Hepatocyte (in vitro differentiated cells): ENCODE data around the gene NQO1. TPM values are rescaled to one million over a fixed set of nuclear protein-coding genes. Genes with fewer than 3 reads are reported as not detected.

ENCODE experiments used
- DNase-seq: peaks from one replicate; pipeline ENCODE4 v3.0.0-alpha.2; 2016; ENCODE audit warnings: low spot score
- H2AFZ ChIP-seq: fragments of 200-600 bp; sonication (generic); 2 replicates; pipeline ENCODE4 v1.6.0; 2016; ENCODE audit warnings: antibody characterized with exemption, mild to moderate bottlenecking
- H3K27ac ChIP-seq: fragments of 200-600 bp; sonication (generic); 2 replicates; pipeline ENCODE4 v1.5.1; 2016; ENCODE audit warnings: mild to moderate bottlenecking
- H3K27me3 ChIP-seq: fragments of 200-600 bp; sonication (generic); 2 replicates; pipeline ENCODE4 v1.6.1; 2016
- H3K36me3 ChIP-seq: fragments of 200-600 bp; sonication (generic); replicated peaks from 2 replicates; pipeline ENCODE4 v1.5.1; 2016; ENCODE audit warnings: low read depth; ENCODE audit not compliant: insufficient read depth
- H3K4me1 ChIP-seq: fragments of 200-600 bp; sonication (generic); 2 replicates; pipeline ENCODE4 v1.5.1; 2016; ENCODE audit warnings: mild to moderate bottlenecking, moderate library complexity; ENCODE audit not compliant: insufficient read depth
- H3K4me2 ChIP-seq: fragments of 200-600 bp; sonication (generic); 2 replicates; pipeline ENCODE4 v1.6.0; 2016
- H3K4me3 ChIP-seq: fragments of 200-600 bp; sonication (generic); 2 replicates; pipeline ENCODE4 v1.5.1; 2016; ENCODE audit warnings: mild to moderate bottlenecking
- H3K79me2 ChIP-seq: fragments of 200-600 bp; sonication (generic); 2 replicates; pipeline ENCODE4 v1.6.0; 2017; ENCODE audit warnings: mild to moderate bottlenecking
- H3K9me2 ChIP-seq: fragments of 200-600 bp; sonication (generic); replicated peaks from 2 replicates; pipeline ENCODE4 v1.6.0; 2017; ENCODE audit warnings: mild to moderate bottlenecking; ENCODE audit not compliant: insufficient read depth
- H3K9me3 ChIP-seq: fragments of 200-600 bp; sonication (generic); 2 replicates; pipeline ENCODE4 v1.5.1; 2016; ENCODE audit warnings: low read depth, mild to moderate bottlenecking
- H4K20me1 ChIP-seq: fragments of 200-600 bp; sonication (generic); 2 replicates; pipeline ENCODE4 v1.6.0; 2016; ENCODE audit warnings: mild to moderate bottlenecking; ENCODE audit not compliant: insufficient read depth, poor library complexity, severe bottlenecking
- EZH2 ChIP-seq: fragments of 200-600 bp; sonication (generic); IDR thresholded peaks from 2 replicates; pipeline ENCODE4 v1.6.1; 2016; ENCODE audit warnings: antibody characterized with exemption, mild to moderate bottlenecking, borderline replicate concordance
- EZH2phosphoT487 ChIP-seq: fragments of 200-600 bp; sonication (generic); IDR thresholded peaks from one replicate; pipeline ENCODE4 v1.6.1; 2018; ENCODE audit warnings: antibody characterized with exemption, mild to moderate bottlenecking, low read depth, moderate library complexity; ENCODE audit not compliant: unreplicated experiment, severe bottlenecking
- WGBS: methylation state at CpG from one replicate; pipeline ENCODE4 v1.1.6; 2016; ENCODE audit warnings: low lambda C conversion rate; ENCODE audit errors: missing lambda C conversion rate; 5-methylcytosine and 5-hydroxymethylcytosine counted together
- polyA plus RNA-seq: library from polyadenylated mRNA; unstranded; fragments of >200 nt; fragmentation: Nextera tagmentation; extraction: Ambion mirVana; gene quantifications from 2 replicates; pipeline ENCODE4 v1.2.1, GENCODE V29; 2016
- total RNA-seq: library from RNA; depleted of rRNA; stranded (reverse); fragments of >200 nt; gene quantifications from 2 replicates; pipeline ENCODE4 v1.2.3, GENCODE V29; 2014
- TF ChIP-seq, protein P1 (sequence below): fragments of 200-600 bp; sonication (generic); IDR thresholded peaks from 2 replicates; pipeline ENCODE4 v1.5.1; 2016; ENCODE audit warnings: antibody characterized with exemption, mild to moderate bottlenecking; ENCODE audit not compliant: poor library complexity

NQO1 gene
- total and polyA plus RNA-seq, 2 experiments from 2014 or later, result 132 to 169 TPM

DNA sequence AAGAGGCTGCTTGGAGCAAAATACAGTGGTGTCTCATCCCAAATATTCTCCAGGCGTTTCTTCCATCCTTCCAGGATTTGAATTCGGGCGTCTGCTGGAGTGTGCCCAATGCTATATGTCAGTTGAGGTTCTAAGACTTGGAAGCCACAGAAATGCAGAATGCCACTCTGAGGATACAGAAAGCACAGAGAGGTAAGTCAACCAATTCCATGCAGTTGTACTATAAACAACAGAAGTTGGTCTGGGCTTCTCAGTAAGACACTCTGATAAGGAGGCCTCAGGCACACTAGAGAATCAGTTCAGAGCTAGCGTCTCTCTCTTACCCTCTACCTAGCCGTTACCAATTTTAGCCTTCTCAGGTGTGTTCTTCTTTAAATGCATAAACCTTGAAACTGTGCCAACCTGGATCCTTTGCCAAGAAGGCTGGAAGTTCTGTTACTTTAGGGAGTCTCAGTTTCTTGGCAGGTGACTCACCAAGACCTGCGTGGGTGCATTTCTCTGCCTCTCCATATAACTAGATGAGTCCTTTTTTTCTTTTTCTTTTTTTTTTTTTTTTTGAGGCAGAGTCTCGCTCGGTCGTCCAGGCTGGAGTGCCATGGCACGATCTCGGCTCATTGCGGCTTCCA, 15.1 kb downstream of the NQO1 start:
- Histone ChIP-seq H3K4me2 (no peak overlapping the region), H3K36me3 (no peaks in the 10 kb centered on the region), H3K4me1 (no peaks in the 10 kb centered on the region), H3K9me3 (no peaks in the 10 kb centered on the region), H3K27ac (no peak overlapping the region), H3K9me2 (no peaks in the 10 kb centered on the region), H3K4me3 (no peak overlapping the region), H3K27me3 (no peaks in the 10 kb centered on the region), H4K20me1 (no peaks in the 10 kb centered on the region), H2AFZ (no peak overlapping the region), H3K79me2 (no peaks in the 10 kb centered on the region)
- 95% methylated on average over 12 of the region's 12 CpGs for WGBS
- DNase-seq, result no peak
- TF ChIP-seq EZH2phosphoT487, result no peak
- TF ChIP-seq, protein P1, sequence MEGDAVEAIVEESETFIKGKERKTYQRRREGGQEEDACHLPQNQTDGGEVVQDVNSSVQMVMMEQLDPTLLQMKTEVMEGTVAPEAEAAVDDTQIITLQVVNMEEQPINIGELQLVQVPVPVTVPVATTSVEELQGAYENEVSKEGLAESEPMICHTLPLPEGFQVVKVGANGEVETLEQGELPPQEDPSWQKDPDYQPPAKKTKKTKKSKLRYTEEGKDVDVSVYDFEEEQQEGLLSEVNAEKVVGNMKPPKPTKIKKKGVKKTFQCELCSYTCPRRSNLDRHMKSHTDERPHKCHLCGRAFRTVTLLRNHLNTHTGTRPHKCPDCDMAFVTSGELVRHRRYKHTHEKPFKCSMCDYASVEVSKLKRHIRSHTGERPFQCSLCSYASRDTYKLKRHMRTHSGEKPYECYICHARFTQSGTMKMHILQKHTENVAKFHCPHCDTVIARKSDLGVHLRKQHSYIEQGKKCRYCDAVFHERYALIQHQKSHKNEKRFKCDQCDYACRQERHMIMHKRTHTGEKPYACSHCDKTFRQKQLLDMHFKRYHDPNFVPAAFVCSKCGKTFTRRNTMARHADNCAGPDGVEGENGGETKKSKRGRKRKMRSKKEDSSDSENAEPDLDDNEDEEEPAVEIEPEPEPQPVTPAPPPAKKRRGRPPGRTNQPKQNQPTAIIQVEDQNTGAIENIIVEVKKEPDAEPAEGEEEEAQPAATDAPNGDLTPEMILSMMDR, result no peak
- no peak for TF ChIP-seq EZH2

DNA sequence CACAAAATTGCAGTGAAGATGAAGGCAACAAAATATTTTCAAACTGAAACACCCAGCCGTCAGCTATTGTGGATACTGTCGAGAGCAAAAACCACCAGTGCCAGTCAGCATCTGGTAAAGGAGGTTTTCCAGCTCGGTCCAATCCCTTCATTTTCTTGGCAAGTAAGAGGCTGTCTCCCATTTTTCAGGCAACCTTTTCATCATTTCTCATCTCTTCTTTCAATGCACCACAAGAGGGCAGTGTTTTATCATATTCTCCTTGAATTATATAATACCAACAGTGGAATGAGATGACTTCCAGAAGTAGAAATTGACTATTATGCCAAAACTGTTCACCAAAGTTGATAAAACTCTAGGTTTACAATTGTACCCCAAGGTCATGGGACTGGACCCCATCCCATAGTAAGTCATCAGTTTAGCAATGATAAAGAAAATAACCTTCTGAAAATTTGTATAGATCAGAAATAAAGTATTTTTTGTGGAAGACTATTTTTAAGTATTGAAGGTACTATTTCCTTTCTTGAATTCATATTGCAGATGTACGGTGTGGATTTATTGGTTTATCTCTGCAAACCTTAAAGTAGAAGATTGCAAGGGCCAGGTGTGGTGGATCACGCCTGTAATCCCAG, 16.8 kb downstream of the NQO1 start:
- DNase-seq, result peak; percentile 75
- 69% methylated on average over 5 of the region's 5 CpGs for WGBS
- H4K20me1 ChIP-seq, result no peaks in the 10 kb centered on the region
- H3K79me2 ChIP-seq, result no peaks in the 10 kb centered on the region
- H3K9me3 ChIP-seq, result no peaks in the 10 kb centered on the region
- no peaks in the 10 kb centered on the region for H3K36me3 ChIP-seq
- H3K4me1 ChIP-seq, result no peaks in the 10 kb centered on the region
- no peak overlapping the region for H3K4me2 ChIP-seq
- TF ChIP-seq, protein P1, result peak; percentile 73
- TF ChIP-seq EZH2phosphoT487 (no peak), EZH2 (no peak)
- H2AFZ ChIP-seq, result no peak overlapping the region
- no peak overlapping the region for H3K27ac ChIP-seq
- no peaks in the 10 kb centered on the region for H3K27me3 ChIP-seq
- no peak overlapping the region for H3K4me3 ChIP-seq
- H3K9me2 ChIP-seq, result no peaks in the 10 kb centered on the region

DNA sequence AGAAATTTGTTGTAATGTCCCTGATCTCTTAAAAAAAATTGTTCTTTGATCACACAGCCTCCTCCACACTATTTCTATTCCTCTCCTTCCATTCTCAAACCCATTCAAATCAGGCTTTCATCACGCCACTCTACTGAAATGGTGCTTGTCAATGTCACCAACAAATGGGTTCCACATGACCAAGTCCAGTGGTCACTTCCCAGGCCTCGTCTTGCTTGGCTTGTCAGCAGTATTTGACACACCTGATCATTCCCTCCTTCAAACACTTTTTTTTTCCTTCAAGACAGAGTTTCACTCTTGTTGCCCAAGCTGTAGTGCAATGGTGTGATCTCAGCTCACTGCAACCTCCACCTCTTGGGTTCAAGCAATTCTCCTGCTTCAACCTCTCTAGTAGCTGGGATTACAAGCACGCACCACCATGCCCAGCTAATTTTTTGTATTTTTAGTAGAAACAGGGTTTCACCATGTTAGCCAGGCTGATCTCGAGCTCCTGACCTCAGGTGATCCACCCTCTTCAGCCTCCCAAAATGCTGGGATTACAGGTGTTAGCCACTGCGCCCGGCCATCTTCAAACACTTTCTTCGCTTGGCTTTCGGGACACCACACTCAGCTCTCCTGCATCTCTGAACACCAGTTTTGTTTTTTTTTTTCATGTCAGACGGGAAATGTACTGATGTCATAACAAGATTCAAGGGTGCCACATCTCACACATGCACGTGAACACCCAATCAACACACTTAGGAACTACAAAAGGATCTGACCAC, 18.3 kb downstream of the NQO1 start:
- Histone ChIP-seq H3K79me2 (peaks cover 3% of the 10 kb centered on the region), H3K36me3 (no peaks in the 10 kb centered on the region), H3K4me2 (no peak overlapping the region), H3K27ac (no peak overlapping the region), H3K9me2 (no peaks in the 10 kb centered on the region), H2AFZ (no peak overlapping the region), H3K27me3 (no peaks in the 10 kb centered on the region), H3K4me3 (no peak overlapping the region), H3K4me1 (no peaks in the 10 kb centered on the region), H4K20me1 (no peaks in the 10 kb centered on the region), H3K9me3 (no peaks in the 10 kb centered on the region)
- TF ChIP-seq EZH2 (no peak), EZH2phosphoT487 (no peak)
- TF ChIP-seq, protein P1, result no peak
- no peak for DNase-seq
- WGBS, result 90% methylated on average over 10 of the region's 10 CpGs
